WERI-Rb-1 (cell line): Measurements from ENCODE around the gene RTRAF.

ENCODE experiments used
- DNase-seq: peaks from one replicate; pipeline ENCODE4 v3.0.0-alpha.2; 2020
- H3K27ac ChIP-seq: fragments of 250-450 bp; sonication (Bioruptor Pico); 2 replicates; pipeline ENCODE4 v1.5.1; 2020; ENCODE audit warnings: mild to moderate bottlenecking, moderate library complexity
- H3K27me3 ChIP-seq: fragments of 250-450 bp; sonication (Bioruptor Pico); 2 replicates; pipeline ENCODE4 v1.5.1; 2021; ENCODE audit warnings: mild to moderate bottlenecking, low read depth, moderate library complexity; ENCODE audit not compliant: insufficient read depth, severe bottlenecking
- H3K36me3 ChIP-seq: fragments of 250-450 bp; sonication (Bioruptor Pico); 2 replicates; pipeline ENCODE4 v1.5.1; 2020; ENCODE audit warnings: mild to moderate bottlenecking, moderate library complexity
- H3K4me3 ChIP-seq: 2 replicates; pipeline ENCODE4 v1.5.1; 2011; ENCODE audit warnings: low read depth, mild to moderate bottlenecking, control low read depth, low read length
- H3K9me3 ChIP-seq: fragments of 250-450 bp; sonication (Bioruptor Pico); 2 replicates; pipeline ENCODE4 v1.5.1; 2021; ENCODE audit warnings: mild to moderate bottlenecking, moderate library complexity; ENCODE audit not compliant: severe bottlenecking
- CTCF ChIP-seq: IDR thresholded peaks from 2 replicates; pipeline ENCODE4 v1.5.1; 2011; ENCODE audit warnings: low read depth, mild to moderate bottlenecking, control low read depth, inconsistent platforms, low read length

RTRAF gene

GRCh38 chr14:52060080-52060479, 70.7 kb downstream of the RTRAF start:
- Histone ChIP-seq H3K9me3 (no peaks in the 10 kb centered on the region), H3K27me3 (no peaks in the 10 kb centered on the region), H3K36me3 (no peaks in the 10 kb centered on the region), H3K27ac (no peak overlapping the region), H3K4me3 (no peak overlapping the region)
- DNase-seq: no peak
- TF ChIP-seq CTCF: no peak
